H1 (cell line): Measurements from ENCODE around the gene COA3.

Experiments used
- CREB1 ChIP-seq: IDR thresholded peaks from 2 replicates; pipeline ENCODE4 v1.6.1; 2012; ENCODE audit warnings: inconsistent platforms
- EP300 ChIP-seq, 2 experiments: IDR thresholded peaks; 1 replicate in 1 of 2; 2 replicates in 1 of 2; pipeline ENCODE4 v1.6.1; 2011 to 2012; ENCODE audit warnings: low read depth in 2 of 2, low read length in 2 of 2, mild to moderate bottlenecking in 2 of 2, borderline replicate concordance in 1 of 2, inconsistent platforms in 1 of 2, moderate library complexity in 1 of 2
- HDAC2 ChIP-seq, 2 experiments: fragments of 300-600 bp in 1 of 2; sonication (generic) in 1 of 2; IDR thresholded peaks; 2 replicates each; pipeline ENCODE4 v1.6.1; 2011 to 2012; ENCODE audit warnings: low read depth in 2 of 2, low read length in 2 of 2, mild to moderate bottlenecking in 2 of 2, moderate library complexity in 2 of 2, borderline replicate concordance in 1 of 2, inconsistent platforms in 1 of 2
- POLR2A ChIP-seq, 2 experiments: IDR thresholded peaks; 1 replicate in 1 of 2; 2 replicates in 1 of 2; pipeline ENCODE4 v1.6.1; 2011; ENCODE audit warnings: low read depth in 2 of 2, low read length in 2 of 2, mild to moderate bottlenecking in 2 of 2; ENCODE audit errors: control extremely low read depth in 1 of 2
- TAF1 ChIP-seq: IDR thresholded peaks from 2 replicates; pipeline ENCODE4 v1.6.1; 2011; ENCODE audit warnings: mild to moderate bottlenecking, low read depth, low read length
- TF ChIP-seq, protein P1 (sequence below), 3 experiments: IDR thresholded peaks; 1 replicate in 2 of 3; 2 replicates in 1 of 3; pipeline versions ENCODE4 v1.5.1 to v1.6.1; 2011; ENCODE audit warnings: low read length in 3 of 3, mild to moderate bottlenecking in 3 of 3, inconsistent platforms in 2 of 3, low read depth in 1 of 3, moderate library complexity in 1 of 3; ENCODE audit not compliant: insufficient read depth in 1 of 3; ENCODE audit errors: control extremely low read depth in 1 of 3
- TF ChIP-seq, protein P2 (sequence below): IDR thresholded peaks from 2 replicates; pipeline ENCODE4 v1.6.1; 2012; ENCODE audit warnings: inconsistent platforms

DNA sequence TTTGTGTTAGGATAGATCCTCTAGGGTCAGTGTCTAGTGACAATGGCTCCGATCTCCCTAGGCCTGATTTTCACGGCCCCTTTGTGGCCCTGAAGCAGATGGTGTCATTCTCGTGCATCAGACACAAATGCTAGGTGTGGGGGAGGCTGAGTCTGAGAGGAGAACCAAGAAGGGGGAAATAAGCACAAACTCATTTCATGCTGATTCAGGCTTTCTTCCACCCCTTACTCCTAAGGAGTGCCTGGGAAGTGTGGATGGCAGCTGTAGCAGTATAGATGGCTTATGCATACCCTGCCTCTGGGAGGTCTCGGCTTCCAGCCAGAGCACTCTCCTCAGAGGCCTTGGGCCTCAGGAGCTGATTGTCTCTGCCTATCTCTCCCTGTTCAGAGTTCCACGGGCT lies 19.9 kb downstream of the COA3 start:
- TF ChIP-seq, protein P1, sequence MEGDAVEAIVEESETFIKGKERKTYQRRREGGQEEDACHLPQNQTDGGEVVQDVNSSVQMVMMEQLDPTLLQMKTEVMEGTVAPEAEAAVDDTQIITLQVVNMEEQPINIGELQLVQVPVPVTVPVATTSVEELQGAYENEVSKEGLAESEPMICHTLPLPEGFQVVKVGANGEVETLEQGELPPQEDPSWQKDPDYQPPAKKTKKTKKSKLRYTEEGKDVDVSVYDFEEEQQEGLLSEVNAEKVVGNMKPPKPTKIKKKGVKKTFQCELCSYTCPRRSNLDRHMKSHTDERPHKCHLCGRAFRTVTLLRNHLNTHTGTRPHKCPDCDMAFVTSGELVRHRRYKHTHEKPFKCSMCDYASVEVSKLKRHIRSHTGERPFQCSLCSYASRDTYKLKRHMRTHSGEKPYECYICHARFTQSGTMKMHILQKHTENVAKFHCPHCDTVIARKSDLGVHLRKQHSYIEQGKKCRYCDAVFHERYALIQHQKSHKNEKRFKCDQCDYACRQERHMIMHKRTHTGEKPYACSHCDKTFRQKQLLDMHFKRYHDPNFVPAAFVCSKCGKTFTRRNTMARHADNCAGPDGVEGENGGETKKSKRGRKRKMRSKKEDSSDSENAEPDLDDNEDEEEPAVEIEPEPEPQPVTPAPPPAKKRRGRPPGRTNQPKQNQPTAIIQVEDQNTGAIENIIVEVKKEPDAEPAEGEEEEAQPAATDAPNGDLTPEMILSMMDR (IDR thresholded peaks at IDR 0.05; ENCODE audit: control extremely low read depth in 1 of 3, insufficient read depth in 1 of 3, low read depth in 1 of 3, low read length in 3 of 3) = no peak
- no peak for TF ChIP-seq HDAC2 (IDR thresholded peaks at IDR 0.05; ENCODE audit: borderline replicate concordance in 1 of 2, low read depth in 2 of 2, low read length in 2 of 2)
- no peak for TF ChIP-seq POLR2A (IDR thresholded peaks at IDR 0.05; ENCODE audit: control extremely low read depth in 1 of 2, low read depth in 2 of 2, low read length in 2 of 2)
- no peak for TF ChIP-seq CREB1
- TF ChIP-seq, protein P2, sequence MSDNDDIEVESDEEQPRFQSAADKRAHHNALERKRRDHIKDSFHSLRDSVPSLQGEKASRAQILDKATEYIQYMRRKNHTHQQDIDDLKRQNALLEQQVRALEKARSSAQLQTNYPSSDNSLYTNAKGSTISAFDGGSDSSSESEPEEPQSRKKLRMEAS = no peak
- TF ChIP-seq TAF1 = no peak
- TF ChIP-seq EP300 (IDR thresholded peaks at IDR 0.05; ENCODE audit: borderline replicate concordance in 1 of 2, low read depth in 2 of 2, low read length in 2 of 2) = no peak
